Thoracic aorta (tissue), 2 donors: Measurements from ENCODE around the gene SLC16A11. TPM values are rescaled to one million over a fixed set of nuclear protein-coding genes. Genes with fewer than 3 reads are reported as not detected.
A peak's percentile ranks its signal among the peaks of the same experiment; 100 is the strongest.

ENCODE experiments used
- ATAC-seq: fragments of 150-250 bp; one replicate; pipeline ENCODE4 v1.8.0; 2017; ENCODE audit warnings: low read depth; ENCODE audit not compliant: insufficient number of reproducible peaks, low FRiP score
- DNase-seq: peaks from one replicate; pipeline ENCODE4 v3.0.0-alpha.2; 2020; ENCODE audit warnings: low spot score
- H3K27ac ChIP-seq, 2 donors: fragments of 200-600 bp; sonication (generic); 1 replicate in 1 of 2; 2 replicates in 1 of 2; pipeline ENCODE4 v1.5.1; 2016; ENCODE audit warnings: mild to moderate bottlenecking in 2 of 2, moderate library complexity in 2 of 2
- H3K27me3 ChIP-seq: fragments of 200-600 bp; sonication (generic); replicated peaks from 2 replicates; pipeline ENCODE4 v1.6.0; 2016; ENCODE audit warnings: mild to moderate bottlenecking; ENCODE audit not compliant: insufficient read depth
- H3K36me3 ChIP-seq: fragments of 200-600 bp; sonication (generic); one replicate; pipeline ENCODE4 v1.5.1; 2016
- H3K4me1 ChIP-seq, 2 donors: fragments of 200-600 bp; sonication (generic); 1 replicate in 1 of 2; 2 replicates in 1 of 2; pipeline versions ENCODE4 v1.5.1 to v1.6.0; 2016; ENCODE audit warnings: low read depth in 2 of 2, mild to moderate bottlenecking in 1 of 2; ENCODE audit not compliant: control insufficient read depth in 1 of 2
- H3K4me3 ChIP-seq: fragments of 200-600 bp; sonication (generic); 2 replicates; pipeline ENCODE4 v1.5.1; 2016; ENCODE audit warnings: mild to moderate bottlenecking
- H3K9me3 ChIP-seq: fragments of 200-600 bp; sonication (generic); 2 replicates; pipeline ENCODE4 v1.5.1; 2016
- total RNA-seq, 2 donors: library from RNA; depleted of rRNA; stranded (reverse); fragments of >200 nt; gene quantifications; one replicate each; pipeline versions ENCODE4 v1.1.0 to v1.2.3, GENCODE V29; 2016
- TF ChIP-seq, protein P1 (sequence below): fragments of 200-600 bp; sonication (generic); IDR thresholded peaks from one replicate; pipeline ENCODE4 v1.5.1; 2019; ENCODE audit warnings: antibody characterized with exemption

Gene SLC16A11
- total RNA-seq, 2 donors from 2014 or later: 0.27 TPM; not detected in 1

- H3K36me3 ChIP-seq: peaks cover 1% of the 10 kb centered on the region
- TF ChIP-seq, protein P1, sequence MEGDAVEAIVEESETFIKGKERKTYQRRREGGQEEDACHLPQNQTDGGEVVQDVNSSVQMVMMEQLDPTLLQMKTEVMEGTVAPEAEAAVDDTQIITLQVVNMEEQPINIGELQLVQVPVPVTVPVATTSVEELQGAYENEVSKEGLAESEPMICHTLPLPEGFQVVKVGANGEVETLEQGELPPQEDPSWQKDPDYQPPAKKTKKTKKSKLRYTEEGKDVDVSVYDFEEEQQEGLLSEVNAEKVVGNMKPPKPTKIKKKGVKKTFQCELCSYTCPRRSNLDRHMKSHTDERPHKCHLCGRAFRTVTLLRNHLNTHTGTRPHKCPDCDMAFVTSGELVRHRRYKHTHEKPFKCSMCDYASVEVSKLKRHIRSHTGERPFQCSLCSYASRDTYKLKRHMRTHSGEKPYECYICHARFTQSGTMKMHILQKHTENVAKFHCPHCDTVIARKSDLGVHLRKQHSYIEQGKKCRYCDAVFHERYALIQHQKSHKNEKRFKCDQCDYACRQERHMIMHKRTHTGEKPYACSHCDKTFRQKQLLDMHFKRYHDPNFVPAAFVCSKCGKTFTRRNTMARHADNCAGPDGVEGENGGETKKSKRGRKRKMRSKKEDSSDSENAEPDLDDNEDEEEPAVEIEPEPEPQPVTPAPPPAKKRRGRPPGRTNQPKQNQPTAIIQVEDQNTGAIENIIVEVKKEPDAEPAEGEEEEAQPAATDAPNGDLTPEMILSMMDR: no peak
- DNase-seq: no peak
- no peak for ATAC-seq
- no peaks in the 10 kb centered on the region for H3K9me3 ChIP-seq
- peaks cover 31 to 54% of the 10 kb centered on the region in 2 donors for H3K4me1 ChIP-seq
- H3K4me3 ChIP-seq: peak overlapping the region; percentile 89
- peak overlapping the region; percentile 97 to 98 for H3K27ac ChIP-seq
- H3K27me3 ChIP-seq: no peaks in the 10 kb centered on the region
Measured at GRCh38 chr17:7011942-7012254, 32.0 kb downstream of the SLC16A11 start.

- Histone ChIP-seq H3K36me3 (peaks cover 2% of the 10 kb centered on the region), H3K9me3 (no peaks in the 10 kb centered on the region), H3K4me3 (peak overlapping the region; percentile 89), H3K27me3 (no peaks in the 10 kb centered on the region), H3K4me1 (peaks cover 31 to 49% of the 10 kb centered on the region in 2 donors), H3K27ac (no peak overlapping the region)
- TF ChIP-seq, protein P1: no peak
- DNase-seq (no peak), ATAC-seq (no peak)
Measured at GRCh38 chr17:7011415-7011814, 32.5 kb downstream of the SLC16A11 start.

DNA sequence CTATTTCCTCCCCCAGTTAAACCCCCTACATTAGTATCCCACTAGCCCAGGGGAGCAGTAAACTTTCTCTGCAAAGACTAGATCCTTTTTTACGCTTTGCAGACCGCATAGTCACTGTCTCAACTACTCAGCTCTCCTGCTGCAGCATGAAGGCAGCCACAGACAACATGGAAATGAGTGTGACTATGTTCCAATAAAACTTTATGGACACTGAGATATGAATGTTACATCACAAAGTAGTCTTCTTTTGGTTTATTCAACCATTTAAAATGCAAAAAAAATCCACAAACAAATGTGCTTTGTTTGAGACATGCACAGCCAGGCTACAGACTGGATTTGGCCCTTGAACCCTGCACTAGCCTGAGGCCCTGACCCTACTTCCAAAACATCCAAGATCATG, 33.4 kb downstream of the SLC16A11 start:
- Histone ChIP-seq H3K4me1 (peaks cover 25 to 41% of the 10 kb centered on the region in 2 donors), H3K27ac (no peak overlapping the region), H3K36me3 (peaks cover 2% of the 10 kb centered on the region), H3K27me3 (no peaks in the 10 kb centered on the region), H3K9me3 (no peaks in the 10 kb centered on the region), H3K4me3 (peak overlapping the region; percentile 89)
- no peak for DNase-seq
- no peak for ATAC-seq
- TF ChIP-seq, protein P1: no peak

- Histone ChIP-seq H3K36me3 (peaks cover 5% of the 10 kb centered on the region), H3K27ac (no peak overlapping the region), H3K27me3 (no peaks in the 10 kb centered on the region), H3K4me1 (peaks cover 19 to 25% of the 10 kb centered on the region in 2 donors), H3K9me3 (no peaks in the 10 kb centered on the region), H3K4me3 (no peak overlapping the region)
- no peak for ATAC-seq
- TF ChIP-seq, protein P1: no peak
- no peak for DNase-seq
Measured at GRCh38 chr17:7007143-7007542, 36.7 kb downstream of the SLC16A11 start.

GRCh38 chr17:7005716-7006115, 38.2 kb downstream of the SLC16A11 start:
- TF ChIP-seq, protein P1: no peak
- H3K4me1 ChIP-seq: peaks cover 9 to 12% of the 10 kb centered on the region in 2 donors
- no peaks in the 10 kb centered on the region for H3K27me3 ChIP-seq
- H3K27ac ChIP-seq: no peak overlapping the region
- DNase-seq (no peak), ATAC-seq (no peak)
- H3K4me3 ChIP-seq: no peak overlapping the region
- H3K9me3 ChIP-seq: no peaks in the 10 kb centered on the region
- H3K36me3 ChIP-seq: peaks cover 15% of the 10 kb centered on the region
